Measurements from ENCODE around the gene ZNF343.
A peak's percentile ranks its signal among the peaks of the same experiment; 100 is the strongest.
"Not testable (repeated sequence)": the region's sequence is repeated elsewhere in the genome, so short reads cannot be mapped to it uniquely, and the experiment has no call there.

Gene ZNF343

GRCh38 chr20:2521369-2522305 lies 12.9 kb upstream of the ZNF343 start:
- peak; percentile 11 for DNase-seq

- DNase-seq = no peak
These were observed 11.9 kb upstream of the ZNF343 start for GRCh38 chr20:2520617-2521016.

GRCh38 chr20:2519115-2519809 lies 10.5 kb upstream of the ZNF343 start:
- no peak for DNase-seq

GRCh38 chr20:2518558-2518957 lies 9.8 kb upstream of the ZNF343 start:
- no peak for DNase-seq

- no peak for DNase-seq
These were observed 9.4 kb upstream of the ZNF343 start for GRCh38 chr20:2518096-2518495.

- no peak for DNase-seq
These were observed 7.7 kb upstream of the ZNF343 start for GRCh38 chr20:2516399-2516798.

GRCh38 chr20:2515203-2515602 lies 6.5 kb upstream of the ZNF343 start:
- DNase-seq = no peak

GRCh38 chr20:2509794-2510193 lies 1.1 kb upstream of the ZNF343 start:
- no peak for DNase-seq

- DNase-seq = no peak
These were observed 710 bp upstream of the ZNF343 start for GRCh38 chr20:2509468-2509781.

- no peak for DNase-seq
These were observed 662 bp downstream of the ZNF343 start for GRCh38 chr20:2507875-2508630.

- DNase-seq = no peak
These were observed 1.3 kb downstream of the ZNF343 start for GRCh38 chr20:2507464-2507863.

GRCh38 chr20:2506426-2506825 lies 2.3 kb downstream of the ZNF343 start:
- not testable (repeated sequence) for DNase-seq

- not testable (repeated sequence) for DNase-seq
These were observed 3.9 kb downstream of the ZNF343 start for GRCh38 chr20:2504803-2505202.

- DNase-seq = not testable (repeated sequence)
These were observed 5.8 kb downstream of the ZNF343 start for GRCh38 chr20:2502808-2503384.

GRCh38 chr20:2485661-2486060 lies 23.1 kb downstream of the ZNF343 start:
- DNase-seq = no peak

GRCh38 chr20:2485080-2485479 lies 23.6 kb downstream of the ZNF343 start:
- no peak for DNase-seq

GRCh38 chr20:2483504-2483903 lies 25.2 kb downstream of the ZNF343 start:
- no peak for DNase-seq

- DNase-seq = no peak
These were observed 28.3 kb downstream of the ZNF343 start for GRCh38 chr20:2480381-2480780.

- no peak for DNase-seq
These were observed 31.7 kb downstream of the ZNF343 start for GRCh38 chr20:2476742-2477615.

- no peak for DNase-seq
These were observed 32.6 kb downstream of the ZNF343 start for GRCh38 chr20:2475850-2476741.

- no peak for DNase-seq
These were observed 35.2 kb downstream of the ZNF343 start for GRCh38 chr20:2473516-2473915.
